GM12873 (cell line): Measurements from ENCODE around the gene CD81.
A peak's percentile ranks its signal among the peaks of the same experiment; 100 is the strongest.

ENCODE experiments used
- CTCF ChIP-seq: IDR thresholded peaks from 2 replicates; pipeline ENCODE4 v1.5.1; 2012; ENCODE audit warnings: low read depth, mild to moderate bottlenecking, moderate library complexity, low read length, control low read depth; ENCODE audit not compliant: insufficient read depth; ENCODE audit errors: missing control alignments

The CD81 gene

GRCh38 chr11:2415171-2415570, 38.1 kb downstream of the CD81 start:
- TF ChIP-seq CTCF = no peak

- peak; percentile 40 for TF ChIP-seq CTCF
These were observed 38.7 kb downstream of the CD81 start for GRCh38 chr11:2415601-2416380.

- no peak for TF ChIP-seq CTCF
These were observed 39.7 kb downstream of the CD81 start for GRCh38 chr11:2416765-2417164.

- TF ChIP-seq CTCF = no peak
These were observed 41.0 kb downstream of the CD81 start for GRCh38 chr11:2417856-2418692.

- no peak for TF ChIP-seq CTCF
These were observed 41.7 kb downstream of the CD81 start for GRCh38 chr11:2418693-2419360.

- TF ChIP-seq CTCF = peak; percentile 87
These were observed 42.8 kb downstream of the CD81 start for GRCh38 chr11:2419638-2420501.
